OCI-M2 (cell line): ENCODE results near the gene LRRC45.
"Not testable (repeated sequence)": the region's sequence is repeated elsewhere in the genome, so short reads cannot be mapped to it uniquely, and the experiment has no call there.

Source experiments
- DNase-seq: peaks from one replicate; lab custom pipeline; 2025; ENCODE audit not compliant: unreplicated experiment; lab: John Stamatoyannopoulos, UW

The LRRC45 gene

DNA sequence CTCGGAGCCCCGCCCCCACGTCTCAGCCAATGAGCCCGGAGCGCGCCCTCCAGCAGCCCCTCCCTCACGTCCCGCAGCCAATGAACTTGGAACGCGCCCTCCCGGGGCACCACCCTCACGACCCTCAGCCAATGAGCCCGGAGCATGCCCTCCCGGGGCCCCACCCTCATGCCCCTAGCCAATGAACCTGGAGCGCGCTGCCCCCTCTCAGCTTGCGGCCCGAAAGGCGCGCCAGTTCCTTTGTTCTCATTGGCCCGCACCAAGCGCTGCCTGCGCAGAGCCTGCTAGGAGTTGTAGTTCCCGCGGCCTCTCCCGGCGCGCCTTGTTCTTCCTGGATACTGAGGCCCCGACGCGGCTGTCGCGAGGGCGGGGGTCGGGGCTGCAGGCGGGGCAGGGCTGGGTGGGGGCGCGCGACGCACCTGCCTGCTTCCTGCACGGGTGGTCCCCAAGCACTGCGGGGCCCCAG lies at the start of gene LRRC45:
LRRC45 (plus strand) TSS at position 325 of the 466 bp plus-strand sequence. CDS start 339 bp downstream, outside the sequence.
- peak; percentile 76 for DNase-seq

- DNase-seq, result no peak
These were observed 49.7 kb upstream of the LRRC45 start for GRCh38 chr17:81973432-81973831.

DNA sequence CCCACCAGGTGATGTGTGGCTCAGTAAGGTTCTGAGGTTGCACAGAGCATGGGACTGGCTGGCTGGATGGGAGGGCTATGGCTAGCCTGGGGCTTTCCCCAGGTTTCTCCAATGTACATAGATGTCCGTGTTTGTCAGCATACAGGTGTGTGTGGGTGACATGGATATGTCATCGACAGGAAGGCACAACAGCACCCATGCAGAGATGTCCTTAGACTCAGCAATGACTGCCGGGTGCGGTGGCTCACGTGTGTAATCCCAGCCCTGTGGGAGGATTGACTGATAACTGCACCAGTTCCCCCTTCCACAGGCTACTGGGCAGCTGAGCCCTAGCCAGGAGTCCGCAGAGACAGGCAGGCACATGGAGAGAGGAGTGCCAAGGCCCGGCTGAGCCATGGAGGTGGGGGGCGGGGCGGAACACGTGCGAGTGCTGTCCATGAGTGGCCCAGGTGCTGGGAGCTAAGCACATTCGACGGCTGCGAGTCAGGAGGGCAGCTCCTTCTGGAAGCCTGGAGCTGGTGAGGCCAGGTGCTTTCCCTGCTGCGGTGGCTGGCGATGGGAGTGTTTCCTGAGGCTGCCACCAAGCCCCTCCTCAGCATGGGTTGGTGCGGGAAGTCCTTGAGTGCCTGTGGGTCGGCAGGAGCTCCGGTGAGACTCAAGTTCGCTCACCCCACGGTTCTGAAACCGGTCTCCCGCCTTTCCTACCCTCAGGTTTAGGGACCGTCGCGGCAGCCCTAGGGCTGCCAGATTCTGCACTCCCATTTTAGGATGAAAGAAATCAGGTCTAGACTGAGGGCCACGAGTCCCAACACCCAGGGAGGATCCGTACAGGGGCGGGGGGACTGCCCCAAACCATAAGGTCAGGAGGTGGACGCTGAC lies 46.5 kb upstream of the LRRC45 start:
- DNase-seq, result no peak

DNA sequence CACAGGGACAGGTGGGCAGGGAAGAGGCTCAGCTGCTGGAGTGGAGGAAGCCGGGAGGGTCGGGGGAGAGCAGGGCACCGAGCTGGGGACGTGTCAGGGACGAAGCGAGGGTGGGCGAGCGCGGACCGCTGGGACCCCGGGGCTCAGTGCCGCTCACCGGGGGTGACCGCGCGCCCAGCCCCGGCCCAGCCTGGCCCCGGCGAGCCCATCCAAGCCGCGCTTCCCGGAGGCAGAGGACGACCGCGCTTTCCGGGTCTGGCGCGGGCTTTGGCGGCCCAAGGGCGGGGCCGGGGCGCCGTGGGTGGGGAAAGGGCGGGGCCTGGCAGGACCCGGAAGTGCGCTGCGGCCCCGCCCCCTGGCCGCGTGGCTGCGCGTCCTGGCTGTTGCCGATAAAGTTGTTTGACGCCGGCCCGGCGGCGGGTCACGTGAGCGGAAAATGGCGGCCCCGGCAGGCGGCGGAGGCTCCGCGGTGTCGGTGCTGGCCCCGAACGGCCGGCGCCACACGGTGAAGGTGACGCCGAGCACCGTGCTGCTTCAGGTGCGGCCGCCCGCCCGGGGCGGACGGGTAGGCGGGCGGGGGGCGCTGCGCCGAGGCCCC lies 45.8 kb upstream of the LRRC45 start, which contains the start of gene ASPSCR1:
ASPSCR1 (plus strand) TSS at position 419 of the 598 bp plus-strand sequence; CDS start at position 437, 18 bp downstream.
- DNase-seq, result peak; percentile 41

- no peak for DNase-seq
These were observed 44.4 kb upstream of the LRRC45 start for GRCh38 chr17:81978524-81979298.

DNA sequence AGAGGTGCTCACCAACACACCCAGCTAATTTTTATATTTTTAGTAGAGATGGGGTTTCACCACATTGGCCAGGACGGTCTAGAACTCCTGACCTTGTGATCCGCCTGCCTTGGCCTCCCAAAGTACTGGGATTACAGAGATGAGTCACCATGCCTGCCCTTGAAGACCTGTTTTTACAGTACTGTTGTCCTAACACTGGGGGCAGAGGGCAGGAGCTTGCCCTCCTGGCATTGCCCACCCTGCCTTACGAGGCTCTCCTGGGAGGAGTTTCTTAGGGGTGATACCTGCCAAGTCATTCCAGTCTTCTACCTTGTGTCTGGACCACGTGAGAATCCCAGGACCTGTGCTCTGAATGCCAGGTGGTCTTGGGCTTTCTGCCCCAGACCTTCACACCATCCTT lies 43.0 kb upstream of the LRRC45 start:
- no peak for DNase-seq

DNA sequence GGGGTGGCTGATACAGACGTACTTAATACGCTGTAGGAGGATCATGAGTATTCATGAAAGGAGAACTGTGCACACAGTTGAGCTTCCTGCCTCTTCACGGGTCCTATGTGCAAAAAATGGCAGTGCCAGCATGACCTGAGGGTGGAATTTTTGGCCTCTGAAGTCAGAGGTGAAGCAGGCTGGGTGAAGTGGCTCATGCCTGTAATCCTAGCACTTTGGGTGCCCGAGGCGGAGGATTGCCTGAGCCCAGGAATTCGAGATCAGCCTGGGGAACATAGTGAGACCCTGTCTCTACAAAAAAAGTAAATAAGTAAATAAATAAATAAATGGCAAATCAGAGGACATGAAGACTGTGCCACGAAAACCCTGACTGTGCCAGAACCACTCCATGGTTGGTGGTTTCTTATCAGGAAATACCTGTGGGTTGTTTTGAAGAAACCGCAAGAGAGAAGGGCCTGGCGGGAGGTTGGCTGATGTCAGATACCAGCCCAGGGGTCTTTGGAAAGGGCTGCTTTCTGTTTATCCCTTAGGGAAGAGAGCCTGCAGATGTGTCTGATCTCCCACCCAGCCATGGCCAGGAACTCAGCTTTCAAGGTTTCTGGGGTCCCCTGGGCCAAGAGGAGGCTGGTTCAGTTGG lies 42.3 kb upstream of the LRRC45 start:
- no peak for DNase-seq

DNA sequence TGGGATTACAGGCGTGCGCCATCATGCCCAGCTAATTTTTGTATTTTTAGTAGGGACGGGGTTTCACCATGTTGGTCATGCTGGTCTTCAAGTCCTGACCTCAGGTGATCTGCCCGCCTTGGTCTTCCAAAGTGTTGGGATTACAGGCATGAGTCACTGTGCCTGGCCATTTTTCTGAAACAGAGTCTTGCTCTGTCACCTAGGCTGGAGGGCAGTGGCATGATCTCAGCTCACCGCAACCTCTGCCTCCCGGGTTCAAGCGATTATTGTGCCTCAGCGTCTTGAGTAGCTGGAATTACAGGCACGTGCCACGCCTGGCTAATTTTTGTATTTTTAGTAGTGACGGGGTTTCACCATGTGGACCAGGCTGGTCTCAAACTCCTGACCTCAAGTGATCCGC lies 41.6 kb upstream of the LRRC45 start:
- DNase-seq, result not testable (repeated sequence)

- DNase-seq, result no peak
These were observed 40.0 kb upstream of the LRRC45 start for GRCh38 chr17:81983011-81983638.

- DNase-seq, result no peak
These were observed 39.3 kb upstream of the LRRC45 start for GRCh38 chr17:81983639-81984373.

GRCh38 chr17:81984773-81985410 lies 38.2 kb upstream of the LRRC45 start:
- no peak for DNase-seq

DNA sequence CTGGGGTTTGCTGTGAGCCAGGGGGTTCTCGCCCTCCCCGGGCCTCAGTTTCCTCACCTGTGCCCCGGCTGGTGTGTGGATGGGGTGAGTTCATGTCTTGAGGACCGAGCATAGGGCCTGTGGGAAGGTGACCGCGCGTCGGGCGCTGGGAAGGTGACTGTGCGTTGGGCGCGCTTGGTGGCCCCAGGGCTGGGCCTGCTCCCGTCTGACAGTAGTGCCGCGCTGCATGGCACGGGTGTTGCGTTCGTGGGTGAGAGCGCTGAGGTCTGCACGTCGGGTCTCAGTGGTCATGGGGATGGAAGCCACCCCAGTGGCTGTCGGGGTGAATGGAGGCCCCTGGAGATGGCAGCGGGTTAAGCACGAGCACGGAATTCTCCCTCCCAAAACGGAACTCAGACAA lies 36.5 kb upstream of the LRRC45 start:
- no peak for DNase-seq

DNA sequence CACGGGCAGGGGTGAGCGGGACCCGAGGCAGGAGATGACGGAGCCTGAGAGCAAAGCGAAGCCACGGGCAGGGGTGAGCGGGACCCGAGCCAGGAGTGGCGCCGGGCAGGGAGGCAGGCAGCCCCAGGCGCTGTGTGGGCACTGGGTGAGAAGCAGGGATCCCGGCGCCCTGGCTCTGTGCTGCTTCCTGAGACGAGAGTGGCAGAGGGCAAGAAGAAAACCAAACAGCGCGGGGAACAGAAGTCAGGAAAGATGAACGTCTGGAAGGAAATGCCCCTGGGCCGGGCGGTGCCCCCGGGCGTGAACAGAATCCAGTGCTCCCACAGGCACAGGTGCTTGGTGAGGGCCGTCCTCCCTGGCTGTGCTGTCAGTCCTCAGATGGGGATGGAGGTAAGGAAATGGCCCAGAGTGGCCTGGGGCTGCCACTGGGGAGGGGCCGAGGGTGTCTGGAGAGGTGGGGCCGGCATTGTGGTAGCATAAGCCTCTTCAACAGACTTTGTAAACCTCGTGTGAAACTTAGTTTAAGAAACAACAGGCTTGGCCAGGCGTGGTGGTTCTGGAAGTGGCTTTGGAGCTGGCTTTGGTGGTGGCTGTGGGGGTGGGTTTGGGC lies 35.8 kb upstream of the LRRC45 start:
- DNase-seq, result no peak

- no peak for DNase-seq
These were observed 32.0 kb upstream of the LRRC45 start for GRCh38 chr17:81990836-81991683.

- no peak for DNase-seq
These were observed 31.3 kb upstream of the LRRC45 start for GRCh38 chr17:81991684-81992305.

DNA sequence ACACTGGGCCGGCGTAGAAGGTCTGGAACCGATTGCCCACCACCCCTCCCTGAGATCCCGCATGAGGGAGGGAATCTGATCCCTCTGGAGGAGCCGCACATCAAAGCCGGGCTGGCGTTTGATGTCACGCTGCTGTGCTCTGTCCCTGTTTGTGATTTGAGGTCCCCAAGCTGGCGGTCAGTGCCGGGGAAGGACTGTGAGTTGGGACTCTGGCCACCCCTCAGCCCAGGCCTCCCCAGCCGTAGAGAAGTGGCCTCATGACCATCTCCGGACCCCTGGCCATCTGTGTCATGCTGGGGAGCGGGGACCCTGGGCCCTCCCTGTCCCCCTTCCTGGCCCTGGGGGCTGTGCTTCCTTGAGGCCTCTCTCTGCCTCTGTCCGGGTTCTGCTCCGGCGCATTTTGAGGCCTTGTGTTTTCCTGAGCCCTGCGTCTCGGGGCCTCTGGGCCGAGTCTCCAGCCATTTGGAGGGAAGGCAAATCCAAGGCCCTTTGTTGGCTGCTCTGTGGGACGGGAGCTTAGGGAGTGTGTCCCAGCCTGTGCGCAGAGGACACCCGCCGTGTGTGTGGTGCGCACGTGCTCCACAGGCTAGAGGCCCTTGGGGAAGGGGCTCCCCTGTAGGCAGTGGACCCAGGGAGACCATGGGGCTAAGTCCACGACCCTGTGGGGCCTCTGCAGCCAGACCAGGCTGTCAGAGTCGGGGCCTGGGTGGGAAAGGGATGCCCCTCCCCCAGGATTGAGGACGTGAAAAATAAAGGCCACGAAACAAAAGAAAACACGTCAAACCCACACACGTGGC lies 30.6 kb upstream of the LRRC45 start:
- no peak for DNase-seq
